Astrocyte of the cerebellum (primary cell): ENCODE results near the gene GAS7.
"Not testable (repeated sequence)": the region's sequence is repeated elsewhere in the genome, so short reads cannot be mapped to it uniquely, and the experiment has no call there.

ENCODE experiments used
- DNase-seq: peaks from one replicate; pipeline ENCODE4 v3.0.0-alpha.2; 2011; ENCODE audit warnings: low read depth
- H3K4me3 ChIP-seq: 2 replicates; pipeline ENCODE4 v1.5.1; 2011; ENCODE audit warnings: mild to moderate bottlenecking, low read depth, low read length, moderate library complexity
- in situ Hi-C: cut with HindIII; loops from 2 replicates; pipeline ENCODE4 v1.10.0; 2017; ENCODE audit warnings: low sequenced_read_pairs
- TF ChIP-seq, protein P1 (sequence below): IDR thresholded peaks from 2 replicates; pipeline ENCODE4 v1.5.1; 2012; ENCODE audit warnings: low read length, low read depth, moderate library complexity, mild to moderate bottlenecking; ENCODE audit errors: missing control alignments

Gene GAS7

DNA sequence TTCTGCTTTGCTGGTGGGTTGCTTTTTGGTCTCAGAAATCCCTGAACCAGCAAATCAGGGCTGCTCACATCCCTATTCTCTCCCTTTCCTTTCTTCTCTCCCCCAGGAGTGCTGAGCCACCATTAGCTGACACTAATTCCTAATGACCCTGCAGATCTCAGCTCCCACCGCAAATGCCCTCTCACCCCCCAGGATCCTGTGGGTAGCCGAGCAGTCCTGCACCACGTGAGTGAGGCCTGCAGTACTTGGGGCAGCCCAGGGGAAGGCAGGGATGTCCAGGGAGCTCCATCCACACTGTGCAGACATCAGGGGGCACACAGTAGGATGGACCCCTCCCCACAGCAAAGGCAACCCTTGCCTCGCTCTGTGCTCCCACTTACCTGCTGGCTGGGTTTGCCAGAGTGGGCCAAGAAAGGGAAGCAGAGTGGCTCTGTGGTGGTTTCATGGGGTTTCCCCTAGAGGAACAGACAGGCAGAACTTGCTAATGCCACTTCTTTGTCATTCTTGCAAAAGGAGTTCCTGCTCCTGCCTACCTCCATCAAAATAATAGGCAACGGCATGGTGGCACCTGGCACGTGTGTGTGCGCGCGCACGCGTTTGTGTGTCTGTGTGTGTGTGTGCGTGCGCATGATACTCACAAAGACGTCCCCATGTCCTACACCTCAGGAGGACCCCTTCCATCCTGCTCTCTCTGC is 135.6 kb downstream of the GAS7 start:
- in situ Hi-C loops, result loop anchor here (25.0 kb wide), 1 partner anchor 124 kb away; the partner anchor contains the start of gene GAS7
- H3K4me3 ChIP-seq, result no peak overlapping the region
- TF ChIP-seq, protein P1, sequence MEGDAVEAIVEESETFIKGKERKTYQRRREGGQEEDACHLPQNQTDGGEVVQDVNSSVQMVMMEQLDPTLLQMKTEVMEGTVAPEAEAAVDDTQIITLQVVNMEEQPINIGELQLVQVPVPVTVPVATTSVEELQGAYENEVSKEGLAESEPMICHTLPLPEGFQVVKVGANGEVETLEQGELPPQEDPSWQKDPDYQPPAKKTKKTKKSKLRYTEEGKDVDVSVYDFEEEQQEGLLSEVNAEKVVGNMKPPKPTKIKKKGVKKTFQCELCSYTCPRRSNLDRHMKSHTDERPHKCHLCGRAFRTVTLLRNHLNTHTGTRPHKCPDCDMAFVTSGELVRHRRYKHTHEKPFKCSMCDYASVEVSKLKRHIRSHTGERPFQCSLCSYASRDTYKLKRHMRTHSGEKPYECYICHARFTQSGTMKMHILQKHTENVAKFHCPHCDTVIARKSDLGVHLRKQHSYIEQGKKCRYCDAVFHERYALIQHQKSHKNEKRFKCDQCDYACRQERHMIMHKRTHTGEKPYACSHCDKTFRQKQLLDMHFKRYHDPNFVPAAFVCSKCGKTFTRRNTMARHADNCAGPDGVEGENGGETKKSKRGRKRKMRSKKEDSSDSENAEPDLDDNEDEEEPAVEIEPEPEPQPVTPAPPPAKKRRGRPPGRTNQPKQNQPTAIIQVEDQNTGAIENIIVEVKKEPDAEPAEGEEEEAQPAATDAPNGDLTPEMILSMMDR, result no peak
- no peak for DNase-seq

GRCh38 chr17:10061111-10061845 is 137.1 kb downstream of the GAS7 start:
- in situ Hi-C loops, result loop anchor here (25.0 kb wide), 1 partner anchor 126 kb away; the partner anchor contains the start of gene GAS7
- H3K4me3 ChIP-seq, result no peak overlapping the region
- peak; percentile 9 for DNase-seq
- TF ChIP-seq, protein P1, result no peak

DNA sequence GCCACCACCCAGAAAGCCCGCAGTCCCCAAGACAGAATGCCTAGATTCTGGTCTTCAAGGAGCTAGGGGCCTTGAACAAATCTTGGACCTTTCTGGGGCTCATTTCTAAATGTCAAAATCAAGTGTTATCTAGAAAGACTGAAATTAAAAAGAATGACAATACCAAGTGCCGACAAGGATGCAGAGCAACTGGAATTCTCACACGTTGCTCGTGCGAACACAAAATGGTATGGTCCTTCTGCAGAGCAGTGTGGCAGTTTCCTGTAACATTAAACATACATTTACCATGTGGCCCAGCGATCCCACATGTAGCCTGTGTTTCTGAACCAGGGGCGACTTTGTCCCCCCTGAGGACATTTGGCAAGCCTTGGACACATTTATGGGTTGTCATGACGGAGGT is 137.9 kb downstream of the GAS7 start:
- in situ Hi-C loops, result loop anchor here (25.0 kb wide), 1 partner anchor 127 kb away; the partner anchor contains the start of gene GAS7
- no peak overlapping the region for H3K4me3 ChIP-seq
- no peak for DNase-seq
- TF ChIP-seq, protein P1, result no peak

DNA sequence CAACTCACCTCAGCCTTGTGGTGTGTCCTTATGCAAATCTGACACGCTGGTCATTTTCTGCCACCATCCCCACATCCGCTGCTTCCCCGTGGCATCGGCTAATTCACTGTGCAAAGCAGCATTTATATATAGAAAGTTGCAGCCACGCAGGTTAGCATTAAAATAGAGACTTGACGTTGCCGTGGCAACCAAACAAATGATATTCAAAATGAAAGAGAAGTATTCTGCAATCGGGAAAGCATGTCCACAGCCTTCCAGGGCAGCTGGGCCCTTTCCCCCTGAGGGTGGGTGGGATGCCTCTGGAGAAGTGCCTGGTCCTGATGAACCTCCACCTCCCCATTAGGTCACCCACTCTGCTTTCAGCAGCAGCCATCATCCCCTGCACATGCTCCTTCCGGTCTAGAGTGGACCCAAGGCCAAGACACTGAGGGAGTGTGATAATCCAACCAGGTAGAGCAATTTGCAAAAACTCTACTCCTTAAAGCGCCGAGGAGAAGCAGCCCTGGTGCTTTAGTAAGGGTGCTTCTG is 138.7 kb downstream of the GAS7 start:
- TF ChIP-seq, protein P1, result no peak
- DNase-seq, result no peak
- in situ Hi-C loops, result loop anchor here (25.0 kb wide), 1 partner anchor 128 kb away; the partner anchor contains the start of gene GAS7
- no peak overlapping the region for H3K4me3 ChIP-seq

GRCh38 chr17:10058921-10059683 is 139.3 kb downstream of the GAS7 start:
- in situ Hi-C loops, result loop anchor here (25.0 kb wide), 1 partner anchor 128 kb away; the partner anchor contains the start of gene GAS7
- H3K4me3 ChIP-seq, result no peak overlapping the region
- TF ChIP-seq, protein P1, result no peak
- no peak for DNase-seq

- DNase-seq, H3K4me3 ChIP-seq: not testable (repeated sequence)
- in situ Hi-C loops, result loop anchor here (25.0 kb wide), 1 partner anchor 130 kb away; the partner anchor contains the start of gene GAS7
Observed at GRCh38 chr17:10057466-10057865, 140.9 kb downstream of the GAS7 start.
